IPS-18c (cell line): ENCODE measurements around the gene CAT.

Experiments used
- H3K4me3 ChIP-seq: 2 replicates; pipeline ENCODE4 v1.7.0; 2013; ENCODE audit warnings: low read depth, mild to moderate bottlenecking, low read length, moderate library complexity; ENCODE audit not compliant: insufficient read depth
- H3K9me3 ChIP-seq: one replicate; pipeline ENCODE4 v1.6.1; 2013; ENCODE audit warnings: mild to moderate bottlenecking, low read length, moderate library complexity; ENCODE audit not compliant: control insufficient read depth, insufficient read depth

CAT gene

GRCh38 chr11:34505874-34506273, 67.1 kb downstream of the CAT start:
- Histone ChIP-seq H3K4me3 (no peak overlapping the region), H3K9me3 (no peaks in the 10 kb centered on the region)

GRCh38 chr11:34507156-34507555, 68.4 kb downstream of the CAT start:
- H3K9me3 ChIP-seq, result no peaks in the 10 kb centered on the region
- H3K4me3 ChIP-seq, result no peak overlapping the region

- Histone ChIP-seq H3K4me3 (no peak overlapping the region), H3K9me3 (no peaks in the 10 kb centered on the region)
Observed at GRCh38 chr11:34507610-34508009, 68.9 kb downstream of the CAT start.

GRCh38 chr11:34508524-34508923, 69.8 kb downstream of the CAT start:
- Histone ChIP-seq H3K4me3 (no peak overlapping the region), H3K9me3 (no peaks in the 10 kb centered on the region)

GRCh38 chr11:34509336-34509876, 70.7 kb downstream of the CAT start:
- Histone ChIP-seq H3K9me3 (no peaks in the 10 kb centered on the region), H3K4me3 (no peak overlapping the region)

- Histone ChIP-seq H3K9me3 (no peaks in the 10 kb centered on the region), H3K4me3 (no peak overlapping the region)
Observed at GRCh38 chr11:34510218-34510617, 71.5 kb downstream of the CAT start.

GRCh38 chr11:34510673-34511072, 71.9 kb downstream of the CAT start:
- no peak overlapping the region for H3K4me3 ChIP-seq
- no peaks in the 10 kb centered on the region for H3K9me3 ChIP-seq

- H3K9me3 ChIP-seq, result no peaks in the 10 kb centered on the region
- H3K4me3 ChIP-seq, result no peak overlapping the region
Observed at GRCh38 chr11:34512840-34513681, 74.3 kb downstream of the CAT start.

GRCh38 chr11:34513682-34514449, 75.1 kb downstream of the CAT start, which contains the start of gene ELF5:
Gene ELF5 (minus strand): TSS chr11:34513794. CDS start chr11:34505749, 8,045 bp downstream.
- Histone ChIP-seq H3K9me3 (no peaks in the 10 kb centered on the region), H3K4me3 (no peak within 1 kb of the TSS)

GRCh38 chr11:34514597-34514996, 75.9 kb downstream of the CAT start:
- H3K9me3 ChIP-seq, result no peaks in the 10 kb centered on the region
- no peak overlapping the region for H3K4me3 ChIP-seq

GRCh38 chr11:34516247-34517040, 77.7 kb downstream of the CAT start:
- Histone ChIP-seq H3K4me3 (no peak overlapping the region), H3K9me3 (no peaks in the 10 kb centered on the region)

- H3K9me3 ChIP-seq, result no peaks in the 10 kb centered on the region
- no peak overlapping the region for H3K4me3 ChIP-seq
Observed at GRCh38 chr11:34519595-34520235, 81.0 kb downstream of the CAT start.

GRCh38 chr11:34521265-34521664, 82.5 kb downstream of the CAT start:
- H3K4me3 ChIP-seq, result no peak overlapping the region
- H3K9me3 ChIP-seq, result no peaks in the 10 kb centered on the region
